Fibroblast of the aortic adventitia (primary cell): ENCODE measurements around the gene RHPN2. TPM values are rescaled to one million over a fixed set of nuclear protein-coding genes. Genes with fewer than 3 reads are reported as not detected.
"Not testable (repeated sequence)": the region's sequence is repeated elsewhere in the genome, so short reads cannot be mapped to it uniquely, and the experiment has no call there.

Source experiments
- DNase-seq: peaks from one replicate; pipeline ENCODE4 v3.0.0-alpha.2; 2010; ENCODE audit warnings: low read depth
- H3K4me3 ChIP-seq: 2 replicates; pipeline ENCODE4 v1.5.1; 2011; ENCODE audit warnings: low read depth, mild to moderate bottlenecking, control low read depth, low read length, moderate library complexity
- small RNA-seq: library from RNA; depleted of rRNA; stranded (forward); fragments of <200 nt; gene quantifications from one replicate; pipeline ENCODE3, GENCODE V24; 2012
- total RNA-seq: library from RNA; depleted of rRNA; stranded (reverse); fragments of >200 nt; gene quantifications from 2 replicates; pipeline ENCODE4 v1.2.3, GENCODE V29; 2012; ENCODE audit warnings: low replicate concordance
- TF ChIP-seq, protein P1 (sequence below): IDR thresholded peaks from 2 replicates; pipeline ENCODE4 v1.5.1; 2011; ENCODE audit warnings: mild to moderate bottlenecking, low read length, control low read depth, inconsistent platforms; ENCODE audit not compliant: insufficient read depth

RHPN2 gene
- total RNA-seq, 1 donor = 2.3 TPM

DNA sequence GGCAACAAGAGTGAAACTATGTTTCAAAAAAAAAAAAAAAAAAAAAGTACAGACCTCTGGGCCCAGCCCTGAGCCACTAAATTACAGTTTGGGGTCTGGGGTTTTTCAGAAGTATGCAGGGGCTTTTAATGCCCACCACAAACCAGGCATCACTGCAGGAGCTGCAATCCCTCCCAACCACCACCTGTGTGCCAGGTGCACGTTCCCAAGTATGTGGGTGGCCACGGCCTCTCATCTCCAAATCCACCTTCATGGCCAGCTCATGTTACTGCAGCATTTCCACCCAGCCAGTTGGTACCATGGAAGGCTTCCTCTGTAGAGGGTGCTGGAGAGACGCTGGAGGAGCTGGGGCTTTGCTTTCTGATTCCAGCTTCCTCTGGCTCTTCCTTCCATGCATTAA is 119.4 kb downstream of the RHPN2 start:
- TF ChIP-seq, protein P1, sequence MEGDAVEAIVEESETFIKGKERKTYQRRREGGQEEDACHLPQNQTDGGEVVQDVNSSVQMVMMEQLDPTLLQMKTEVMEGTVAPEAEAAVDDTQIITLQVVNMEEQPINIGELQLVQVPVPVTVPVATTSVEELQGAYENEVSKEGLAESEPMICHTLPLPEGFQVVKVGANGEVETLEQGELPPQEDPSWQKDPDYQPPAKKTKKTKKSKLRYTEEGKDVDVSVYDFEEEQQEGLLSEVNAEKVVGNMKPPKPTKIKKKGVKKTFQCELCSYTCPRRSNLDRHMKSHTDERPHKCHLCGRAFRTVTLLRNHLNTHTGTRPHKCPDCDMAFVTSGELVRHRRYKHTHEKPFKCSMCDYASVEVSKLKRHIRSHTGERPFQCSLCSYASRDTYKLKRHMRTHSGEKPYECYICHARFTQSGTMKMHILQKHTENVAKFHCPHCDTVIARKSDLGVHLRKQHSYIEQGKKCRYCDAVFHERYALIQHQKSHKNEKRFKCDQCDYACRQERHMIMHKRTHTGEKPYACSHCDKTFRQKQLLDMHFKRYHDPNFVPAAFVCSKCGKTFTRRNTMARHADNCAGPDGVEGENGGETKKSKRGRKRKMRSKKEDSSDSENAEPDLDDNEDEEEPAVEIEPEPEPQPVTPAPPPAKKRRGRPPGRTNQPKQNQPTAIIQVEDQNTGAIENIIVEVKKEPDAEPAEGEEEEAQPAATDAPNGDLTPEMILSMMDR = no peak
- H3K4me3 ChIP-seq = no peak overlapping the region
- DNase-seq = no peak

DNA sequence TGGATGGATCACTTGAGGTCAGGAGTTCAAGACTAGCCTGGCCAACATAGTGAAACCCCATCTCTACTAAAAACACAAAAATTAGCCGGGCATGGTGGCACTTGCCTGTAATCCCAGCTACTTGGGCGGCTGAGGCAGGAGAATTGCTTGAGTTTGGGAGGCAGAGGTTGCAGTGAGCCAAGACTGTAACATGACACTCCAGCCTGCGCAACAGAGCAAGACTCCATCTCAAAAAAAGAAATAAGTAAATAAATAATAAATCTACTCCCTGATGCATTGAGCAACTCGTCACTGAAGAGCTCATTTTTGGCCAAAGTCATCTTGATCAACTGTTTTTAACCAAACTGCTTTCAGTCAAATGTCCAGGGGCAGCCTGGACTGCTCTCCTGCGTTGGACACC is 123.4 kb downstream of the RHPN2 start:
- H3K4me3 ChIP-seq, DNase-seq: not testable (repeated sequence)

DNA sequence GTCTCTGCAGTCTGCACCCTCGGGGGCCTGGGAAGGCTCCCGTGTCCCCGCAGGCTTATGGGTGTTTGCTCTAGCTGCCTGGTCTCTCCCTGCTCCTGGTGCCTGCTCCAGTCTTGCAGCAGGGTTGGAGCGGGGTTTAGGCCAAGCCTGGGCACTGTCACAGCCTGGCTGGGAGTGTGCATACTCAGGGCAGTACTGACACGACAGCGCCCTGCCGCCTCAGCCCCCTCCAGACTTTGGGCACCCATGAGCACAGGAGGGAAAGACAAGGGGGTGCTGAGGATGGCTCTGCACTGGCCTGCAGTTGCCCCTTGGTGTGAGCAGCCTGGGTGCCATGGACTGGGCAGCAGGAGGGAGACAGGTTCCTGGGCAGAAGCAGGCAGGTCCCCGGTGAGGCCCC is 128.6 kb downstream of the RHPN2 start:
- no peak for DNase-seq
- TF ChIP-seq, protein P1 = no peak
- no peak overlapping the region for H3K4me3 ChIP-seq

DNA sequence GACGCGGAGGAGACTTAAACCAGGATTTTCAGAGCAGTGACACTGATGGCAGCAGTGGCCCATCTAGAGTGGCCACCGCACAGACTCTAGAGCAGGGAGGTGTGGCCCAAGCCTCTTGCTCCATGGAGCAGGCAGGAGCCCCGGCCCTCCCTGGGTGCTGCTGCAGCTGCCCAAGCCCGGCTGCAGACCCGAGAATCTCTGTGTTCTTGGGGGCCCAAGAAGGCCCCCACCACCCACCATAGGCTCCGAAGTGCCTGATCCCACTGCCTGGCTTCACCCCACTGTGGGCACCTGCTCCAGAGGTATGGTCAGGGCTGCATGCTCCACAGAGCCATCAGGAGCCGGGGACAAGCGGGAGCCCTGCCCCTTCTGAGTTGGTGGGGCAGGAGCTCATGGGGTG is 129.1 kb downstream of the RHPN2 start:
- no peak for DNase-seq
- TF ChIP-seq, protein P1 = no peak
- no peak overlapping the region for H3K4me3 ChIP-seq

DNA sequence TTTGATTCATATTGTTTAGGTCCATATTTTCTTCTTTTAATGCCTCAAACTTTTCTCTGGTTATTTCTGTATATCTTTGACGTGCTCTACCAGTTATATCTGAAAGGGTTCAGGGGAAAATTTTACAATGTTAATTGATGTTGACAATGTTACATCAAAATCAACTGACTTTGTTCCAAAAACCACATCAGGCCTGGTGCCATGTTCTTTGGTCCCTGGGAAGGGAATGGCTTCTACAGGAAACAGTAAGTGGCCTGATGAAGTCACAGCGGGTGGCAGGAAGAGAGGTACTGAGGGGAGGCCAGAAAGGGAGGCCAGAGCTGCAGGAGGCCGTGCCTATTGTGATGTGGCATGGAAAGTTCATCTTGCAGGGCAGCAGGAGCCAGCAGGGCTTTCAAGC is 131.1 kb downstream of the RHPN2 start:
- no peak for DNase-seq
- TF ChIP-seq, protein P1 = no peak
- H3K4me3 ChIP-seq = no peak overlapping the region

DNA sequence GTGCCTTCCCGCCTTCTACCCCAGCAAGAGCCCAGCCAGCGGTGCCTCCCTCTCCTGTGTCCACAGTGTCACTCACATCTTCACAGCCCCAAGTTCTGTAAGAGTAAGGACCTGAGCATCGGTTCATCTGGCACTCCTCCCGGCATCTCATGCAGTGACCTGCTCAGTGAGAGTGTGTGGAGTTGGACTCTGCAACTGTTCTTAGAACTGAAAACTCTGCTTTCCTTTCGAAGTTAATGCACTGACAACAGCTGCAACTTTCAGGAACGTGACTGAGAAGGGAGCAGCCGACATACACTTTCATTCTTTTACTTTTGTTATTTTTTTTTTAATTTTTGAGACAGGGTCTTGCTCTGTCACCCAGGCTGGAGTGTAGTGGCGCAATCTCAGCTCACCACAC is 134.1 kb downstream of the RHPN2 start:
- no peak for DNase-seq
- H3K4me3 ChIP-seq = no peak overlapping the region
- TF ChIP-seq, protein P1 = no peak

DNA sequence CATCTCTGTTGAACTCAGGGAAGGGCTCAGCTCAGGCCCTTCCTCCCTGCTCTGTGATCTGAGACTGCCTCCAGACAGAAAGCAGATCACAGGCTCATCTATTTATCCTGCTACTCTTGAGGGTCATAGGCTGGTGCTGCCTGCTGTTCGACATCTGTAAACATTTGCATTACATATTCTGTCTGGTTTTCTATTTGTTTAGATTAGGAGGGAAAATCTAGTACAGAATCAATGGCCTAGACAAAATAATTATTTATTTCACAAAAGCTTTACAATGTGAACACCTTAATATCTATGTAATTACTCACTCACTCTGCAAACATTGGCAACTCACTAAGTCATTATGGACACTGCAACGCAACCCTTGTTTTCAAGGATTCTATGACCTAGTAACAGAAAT is 135.9 kb downstream of the RHPN2 start:
- no peak overlapping the region for H3K4me3 ChIP-seq
- TF ChIP-seq, protein P1 = no peak
- no peak for DNase-seq

Small RNA genes lying within 50 kb of the gene (small RNA-seq; reads per million reads assigned to genes)
- gene AC008521.1 = not detected
- gene AC008521.2 = not detected

Other genes starting within 250 kb of the RHPN2 start
- not detected in 2 replicates for gene SLC7A9, start 195.1 kb downstream of the RHPN2 start, total RNA-seq
- 25.5 and 26.3 TPM in 2 replicates for gene CEP89, start 92.9 kb downstream of the RHPN2 start, total RNA-seq
- gene FAAP24, start 92.6 kb downstream of the RHPN2 start, total RNA-seq = 5.7 and 12.0 TPM in 2 replicates
- gene GPATCH1, start 16.3 kb upstream of the RHPN2 start, total RNA-seq = 7.8 and 19.2 TPM in 2 replicates
- gene WDR88, start 67.2 kb upstream of the RHPN2 start, total RNA-seq = not detected in 2 replicates
- gene LRP3, start 129.4 kb upstream of the RHPN2 start, total RNA-seq = 15.0 and 33.2 TPM in 2 replicates
- gene SLC7A10, start 161.0 kb upstream of the RHPN2 start, total RNA-seq = not detected in 2 replicates
- gene CEBPA, start 237.6 kb upstream of the RHPN2 start, total RNA-seq = 0.18 TPM in 1 of 2 replicates, not detected in the other